H1 (cell line): ENCODE data around the gene UBR3.

Experiments used
- BCL11A ChIP-seq, 2 experiments: IDR thresholded peaks; one replicate each; pipeline ENCODE4 v1.6.1; 2011; ENCODE audit warnings: low read depth in 2 of 2, low read length in 2 of 2, mild to moderate bottlenecking in 2 of 2
- CREB1 ChIP-seq: IDR thresholded peaks from 2 replicates; pipeline ENCODE4 v1.6.1; 2012; ENCODE audit warnings: inconsistent platforms
- EZH2 ChIP-seq: fragments of 200-600 bp; sonication (generic); IDR thresholded peaks from 2 replicates; pipeline ENCODE4 v1.7.1; 2012; ENCODE audit warnings: low read depth, mild to moderate bottlenecking, moderate library complexity, low read length, inconsistent platforms; ENCODE audit not compliant: severe bottlenecking
- HDAC2 ChIP-seq, 2 experiments: fragments of 300-600 bp in 1 of 2; sonication (generic) in 1 of 2; IDR thresholded peaks; 2 replicates each; pipeline ENCODE4 v1.6.1; 2011 to 2012; ENCODE audit warnings: low read depth in 2 of 2, low read length in 2 of 2, mild to moderate bottlenecking in 2 of 2, moderate library complexity in 2 of 2, borderline replicate concordance in 1 of 2, inconsistent platforms in 1 of 2
- HDAC6 ChIP-seq: IDR thresholded peaks from one replicate; pipeline ENCODE4 v1.7.1; 2012; ENCODE audit warnings: low read depth, mild to moderate bottlenecking, inconsistent platforms, low read length, moderate library complexity
- RFX5 ChIP-seq: IDR thresholded peaks from 2 replicates; pipeline ENCODE4 v1.6.1; 2011; ENCODE audit warnings: low read depth, low read length, improper control_type of control experiment, borderline replicate concordance
- TBP ChIP-seq: IDR thresholded peaks from 2 replicates; pipeline ENCODE4 v1.6.1; 2011; ENCODE audit warnings: low read depth, low read length, improper control_type of control experiment
- ZNF274 ChIP-seq: IDR thresholded peaks from 2 replicates; pipeline ENCODE4 v1.7.0; 2012; ENCODE audit warnings: low read length, borderline replicate concordance; ENCODE audit errors: extremely low read depth
- TF ChIP-seq, protein P1 (sequence below), 3 experiments: IDR thresholded peaks; 1 replicate in 2 of 3; 2 replicates in 1 of 3; pipeline versions ENCODE4 v1.5.1 to v1.6.1; 2011; ENCODE audit warnings: low read length in 3 of 3, mild to moderate bottlenecking in 3 of 3, inconsistent platforms in 2 of 3, low read depth in 1 of 3, moderate library complexity in 1 of 3; ENCODE audit not compliant: insufficient read depth in 1 of 3; ENCODE audit errors: control extremely low read depth in 1 of 3

- TF ChIP-seq HDAC6 (no peak), ZNF274 (no peak), BCL11A (IDR thresholded peaks at IDR 0.05; ENCODE audit: low read depth in 2 of 2, low read length in 2 of 2) (no peak), CREB1 (no peak), TBP (no peak), EZH2 (no peak), HDAC2 (IDR thresholded peaks at IDR 0.05; ENCODE audit: borderline replicate concordance in 1 of 2, low read depth in 2 of 2, low read length in 2 of 2) (no peak), RFX5 (no peak)
- TF ChIP-seq, protein P1, sequence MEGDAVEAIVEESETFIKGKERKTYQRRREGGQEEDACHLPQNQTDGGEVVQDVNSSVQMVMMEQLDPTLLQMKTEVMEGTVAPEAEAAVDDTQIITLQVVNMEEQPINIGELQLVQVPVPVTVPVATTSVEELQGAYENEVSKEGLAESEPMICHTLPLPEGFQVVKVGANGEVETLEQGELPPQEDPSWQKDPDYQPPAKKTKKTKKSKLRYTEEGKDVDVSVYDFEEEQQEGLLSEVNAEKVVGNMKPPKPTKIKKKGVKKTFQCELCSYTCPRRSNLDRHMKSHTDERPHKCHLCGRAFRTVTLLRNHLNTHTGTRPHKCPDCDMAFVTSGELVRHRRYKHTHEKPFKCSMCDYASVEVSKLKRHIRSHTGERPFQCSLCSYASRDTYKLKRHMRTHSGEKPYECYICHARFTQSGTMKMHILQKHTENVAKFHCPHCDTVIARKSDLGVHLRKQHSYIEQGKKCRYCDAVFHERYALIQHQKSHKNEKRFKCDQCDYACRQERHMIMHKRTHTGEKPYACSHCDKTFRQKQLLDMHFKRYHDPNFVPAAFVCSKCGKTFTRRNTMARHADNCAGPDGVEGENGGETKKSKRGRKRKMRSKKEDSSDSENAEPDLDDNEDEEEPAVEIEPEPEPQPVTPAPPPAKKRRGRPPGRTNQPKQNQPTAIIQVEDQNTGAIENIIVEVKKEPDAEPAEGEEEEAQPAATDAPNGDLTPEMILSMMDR (IDR thresholded peaks at IDR 0.05; ENCODE audit: control extremely low read depth in 1 of 3, insufficient read depth in 1 of 3, low read depth in 1 of 3, low read length in 3 of 3), result no peak
Measured at GRCh38 chr2:170092436-170093060, 265.3 kb downstream of the UBR3 start.
